HG02852 (cell line): ENCODE measurements around the gene GPC1.

Experiments used
- ATAC-seq: cut with Tn5 transposase; IDR thresholded peaks from one replicate; pipeline ENCODE4 v1.9.1; 2021; ENCODE audit warnings: mild to moderate bottlenecking, moderate library complexity; ENCODE audit not compliant: unreplicated experiment

Gene GPC1

GRCh38 chr2:240455647-240456446 lies 20.4 kb downstream of the GPC1 start:
- no peak for ATAC-seq

GRCh38 chr2:240456447-240457222 lies 21.2 kb downstream of the GPC1 start:
- ATAC-seq, result no peak

- no peak for ATAC-seq
Observed at GRCh38 chr2:240457223-240458043, 22.0 kb downstream of the GPC1 start.

- no peak for ATAC-seq
Observed at GRCh38 chr2:240458044-240458899, 22.8 kb downstream of the GPC1 start.

GRCh38 chr2:240458900-240459391 lies 23.5 kb downstream of the GPC1 start:
- no peak for ATAC-seq

GRCh38 chr2:240459401-240460252 lies 24.2 kb downstream of the GPC1 start:
- no peak for ATAC-seq

GRCh38 chr2:240460253-240460711 lies 24.8 kb downstream of the GPC1 start:
- ATAC-seq, result no peak

GRCh38 chr2:240460781-240461431 lies 25.4 kb downstream of the GPC1 start:
- ATAC-seq, result no peak

- ATAC-seq, result no peak
Observed at GRCh38 chr2:240461471-240462072, 26.1 kb downstream of the GPC1 start.

- ATAC-seq, result no peak
Observed at GRCh38 chr2:240462073-240462706, 26.7 kb downstream of the GPC1 start.

- no peak for ATAC-seq
Observed at GRCh38 chr2:240462707-240463273, 27.3 kb downstream of the GPC1 start.

- no peak for ATAC-seq
Observed at GRCh38 chr2:240463274-240463865, 27.9 kb downstream of the GPC1 start.

- ATAC-seq, result no peak
Observed at GRCh38 chr2:240463866-240464481, 28.5 kb downstream of the GPC1 start.

GRCh38 chr2:240464514-240465241 lies 29.2 kb downstream of the GPC1 start:
- ATAC-seq, result no peak

GRCh38 chr2:240465268-240465764 lies 29.9 kb downstream of the GPC1 start:
- no peak for ATAC-seq
